Cardiac muscle cell (in vitro differentiated cells and primary cell): ENCODE measurements around the gene ZNF653. TPM values are rescaled to one million over a fixed set of nuclear protein-coding genes. Genes with fewer than 3 reads are reported as not detected.
A peak's percentile ranks its signal among the peaks of the same experiment; 100 is the strongest.

Experiments
- DNase-seq, 2 donors: peaks; one replicate each; pipeline versions ENCODE4 v3.0.0 to v3.0.0-alpha.2; 2010 to 2017; ENCODE audit warnings: low read depth in 1 of 2, low spot score in 1 of 2
- H3K27ac ChIP-seq: fragments of 200-600 bp; sonication (generic); 2 replicates; pipeline ENCODE4 v1.5.1; 2016
- H3K27me3 ChIP-seq: fragments of 200-600 bp; sonication (generic); 2 replicates; pipeline ENCODE4 v1.6.0; 2016; ENCODE audit warnings: control low read depth
- H3K36me3 ChIP-seq: fragments of 200-600 bp; sonication (generic); 2 replicates; pipeline ENCODE4 v1.5.1; 2016; ENCODE audit warnings: control low read depth
- H3K4me1 ChIP-seq: fragments of 200-600 bp; sonication (generic); 2 replicates; pipeline ENCODE4 v1.8.1; 2017; ENCODE audit warnings: low read depth, mild to moderate bottlenecking, mixed run types
- H3K4me3 ChIP-seq: fragments of 200-600 bp; sonication (generic); 2 replicates; pipeline ENCODE4 v1.5.1; 2016; ENCODE audit warnings: mild to moderate bottlenecking
- H3K9me3 ChIP-seq: fragments of 200-600 bp; sonication (generic); 2 replicates; pipeline ENCODE4 v1.5.1; 2017; ENCODE audit warnings: low read depth, mild to moderate bottlenecking, control low read depth
- polyA plus RNA-seq: library from polyadenylated mRNA; unstranded; fragments of >200 nt; fragmentation: Nextera tagmentation; extraction: Ambion mirVana; gene quantifications from 2 replicates; pipeline ENCODE4 v1.2.1, GENCODE V29; 2016
- total RNA-seq: library from RNA; depleted of rRNA; stranded (reverse); fragments of >200 nt; gene quantifications from 2 replicates; pipeline ENCODE4 v1.2.3, GENCODE V29; 2016
- TF ChIP-seq, protein P1 (sequence below): IDR thresholded peaks from 2 replicates; pipeline ENCODE4 v1.5.1; 2012; ENCODE audit warnings: low read depth, mild to moderate bottlenecking, low read length

The ZNF653 gene
- total and polyA plus RNA-seq, 2 experiments from 2014 or later = 10.6 to 19.0 TPM

DNA sequence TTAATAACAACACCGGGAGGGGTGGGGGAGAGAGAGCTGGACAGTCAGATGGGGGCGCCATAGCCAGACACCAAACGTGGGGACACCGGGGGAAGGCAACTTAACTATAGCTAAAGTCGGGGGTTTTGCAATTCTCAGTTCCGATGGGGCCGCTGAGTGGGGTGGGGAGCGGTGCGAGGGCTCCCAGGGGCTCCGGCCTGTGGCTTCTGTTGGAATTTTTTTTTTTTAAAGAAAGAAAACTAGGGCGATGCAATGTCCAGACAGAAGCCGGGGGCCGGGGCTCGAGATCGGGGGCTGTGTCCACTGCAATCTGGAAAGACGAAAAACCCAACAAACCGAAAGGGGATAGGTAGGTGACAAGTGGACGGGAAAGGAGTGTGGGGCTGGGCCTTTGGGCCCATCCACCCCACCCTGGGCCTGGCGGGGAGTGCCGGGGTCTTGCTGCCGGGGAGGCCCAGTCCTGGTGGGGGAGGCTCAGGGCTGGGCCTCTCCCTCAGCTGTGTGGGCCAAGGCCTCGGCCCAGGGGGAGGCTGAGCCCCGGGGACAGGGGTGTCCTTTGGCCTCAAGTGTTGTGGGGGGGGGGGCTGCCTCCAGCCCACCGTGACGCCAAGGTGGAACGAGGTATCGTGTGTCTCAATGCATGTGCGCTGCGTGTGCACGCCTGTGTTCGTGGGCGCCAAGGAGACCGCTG lies 52.9 kb downstream of the ZNF653 start:
- H3K36me3 ChIP-seq = peaks cover 11% of the 10 kb centered on the region
- no peaks in the 10 kb centered on the region for H3K27me3 ChIP-seq
- H3K4me1 ChIP-seq = no peaks in the 10 kb centered on the region
- no peak overlapping the region for H3K27ac ChIP-seq
- TF ChIP-seq, protein P1, sequence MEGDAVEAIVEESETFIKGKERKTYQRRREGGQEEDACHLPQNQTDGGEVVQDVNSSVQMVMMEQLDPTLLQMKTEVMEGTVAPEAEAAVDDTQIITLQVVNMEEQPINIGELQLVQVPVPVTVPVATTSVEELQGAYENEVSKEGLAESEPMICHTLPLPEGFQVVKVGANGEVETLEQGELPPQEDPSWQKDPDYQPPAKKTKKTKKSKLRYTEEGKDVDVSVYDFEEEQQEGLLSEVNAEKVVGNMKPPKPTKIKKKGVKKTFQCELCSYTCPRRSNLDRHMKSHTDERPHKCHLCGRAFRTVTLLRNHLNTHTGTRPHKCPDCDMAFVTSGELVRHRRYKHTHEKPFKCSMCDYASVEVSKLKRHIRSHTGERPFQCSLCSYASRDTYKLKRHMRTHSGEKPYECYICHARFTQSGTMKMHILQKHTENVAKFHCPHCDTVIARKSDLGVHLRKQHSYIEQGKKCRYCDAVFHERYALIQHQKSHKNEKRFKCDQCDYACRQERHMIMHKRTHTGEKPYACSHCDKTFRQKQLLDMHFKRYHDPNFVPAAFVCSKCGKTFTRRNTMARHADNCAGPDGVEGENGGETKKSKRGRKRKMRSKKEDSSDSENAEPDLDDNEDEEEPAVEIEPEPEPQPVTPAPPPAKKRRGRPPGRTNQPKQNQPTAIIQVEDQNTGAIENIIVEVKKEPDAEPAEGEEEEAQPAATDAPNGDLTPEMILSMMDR = peak; percentile 25
- H3K9me3 ChIP-seq = no peaks in the 10 kb centered on the region
- peak in 1 of 2 donors; percentile 18 for DNase-seq
- no peak overlapping the region for H3K4me3 ChIP-seq

DNA sequence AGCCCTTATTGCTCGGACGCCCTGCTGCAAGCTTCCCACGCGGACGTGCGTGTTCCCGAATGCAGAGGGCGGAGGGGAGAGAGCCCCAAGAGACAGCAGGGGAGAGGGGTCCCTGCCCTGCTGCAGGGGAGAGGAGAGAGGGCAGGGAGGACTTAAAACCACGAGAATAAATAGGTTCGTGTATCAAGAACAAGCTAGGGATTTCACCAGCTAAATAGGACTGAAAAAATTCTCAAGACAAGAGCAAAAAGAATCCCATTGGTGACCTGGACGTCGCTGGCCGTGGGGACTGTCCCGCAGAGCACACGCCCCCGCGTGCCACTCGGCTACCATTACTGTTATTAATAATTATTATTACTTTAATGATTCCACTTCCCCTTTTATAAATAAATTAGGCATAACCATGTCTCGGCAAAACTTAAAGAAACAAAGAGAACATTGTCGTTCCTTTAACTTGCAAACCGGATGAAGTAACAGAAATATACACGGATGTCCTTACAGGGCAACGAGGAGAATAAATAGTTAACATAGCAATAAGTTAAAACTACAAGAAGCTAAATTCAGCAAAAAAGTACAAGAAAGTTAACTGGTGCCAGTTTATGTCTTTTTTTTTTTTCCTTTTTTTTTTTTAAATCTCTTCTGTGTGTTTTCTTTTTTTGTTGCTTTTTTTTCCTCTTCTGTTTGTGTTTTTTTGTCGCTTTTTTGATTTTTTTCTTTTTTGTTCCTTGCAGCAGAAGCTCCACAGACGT lies 53.6 kb downstream of the ZNF653 start:
- TF ChIP-seq, protein P1 = no peak
- Histone ChIP-seq H3K9me3 (no peaks in the 10 kb centered on the region), H3K4me3 (no peak overlapping the region), H3K27ac (no peak overlapping the region), H3K27me3 (no peaks in the 10 kb centered on the region), H3K36me3 (peaks cover 11% of the 10 kb centered on the region), H3K4me1 (no peaks in the 10 kb centered on the region)
- peak in 1 of 2 donors; percentile 23 for DNase-seq

DNA sequence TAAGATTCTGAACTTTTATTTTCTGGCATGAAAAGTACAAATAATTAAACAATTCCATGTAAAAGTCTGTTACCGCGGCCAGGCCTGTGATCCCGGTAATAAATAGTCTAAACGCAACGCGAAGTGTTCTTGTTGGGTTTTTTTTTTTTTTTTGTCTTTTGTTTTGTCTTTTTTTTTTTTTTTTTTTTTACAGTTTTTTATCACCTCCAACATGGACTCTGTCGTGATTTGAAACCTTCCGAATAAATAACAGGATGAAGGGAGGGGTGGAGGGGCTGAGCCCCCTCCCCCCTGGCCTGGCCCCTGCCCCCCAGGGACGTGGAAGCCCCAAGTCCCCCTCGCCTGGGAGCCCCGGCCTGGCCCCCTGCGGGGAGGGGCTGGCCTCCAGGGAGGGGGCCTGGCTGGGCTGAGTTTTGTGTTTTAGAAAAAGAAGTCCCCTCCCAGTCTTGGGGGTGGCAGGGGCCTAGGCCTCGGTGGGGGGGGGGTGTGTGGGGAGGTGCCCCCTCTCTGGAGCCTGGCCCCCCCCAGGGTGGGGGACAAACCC lies 54.2 kb downstream of the ZNF653 start:
- Histone ChIP-seq H3K9me3 (no peaks in the 10 kb centered on the region), H3K27ac (no peak overlapping the region), H3K4me3 (no peak overlapping the region), H3K4me1 (no peaks in the 10 kb centered on the region), H3K27me3 (no peaks in the 10 kb centered on the region), H3K36me3 (peaks cover 11% of the 10 kb centered on the region)
- DNase-seq = no peak
- TF ChIP-seq, protein P1 = no peak

DNA sequence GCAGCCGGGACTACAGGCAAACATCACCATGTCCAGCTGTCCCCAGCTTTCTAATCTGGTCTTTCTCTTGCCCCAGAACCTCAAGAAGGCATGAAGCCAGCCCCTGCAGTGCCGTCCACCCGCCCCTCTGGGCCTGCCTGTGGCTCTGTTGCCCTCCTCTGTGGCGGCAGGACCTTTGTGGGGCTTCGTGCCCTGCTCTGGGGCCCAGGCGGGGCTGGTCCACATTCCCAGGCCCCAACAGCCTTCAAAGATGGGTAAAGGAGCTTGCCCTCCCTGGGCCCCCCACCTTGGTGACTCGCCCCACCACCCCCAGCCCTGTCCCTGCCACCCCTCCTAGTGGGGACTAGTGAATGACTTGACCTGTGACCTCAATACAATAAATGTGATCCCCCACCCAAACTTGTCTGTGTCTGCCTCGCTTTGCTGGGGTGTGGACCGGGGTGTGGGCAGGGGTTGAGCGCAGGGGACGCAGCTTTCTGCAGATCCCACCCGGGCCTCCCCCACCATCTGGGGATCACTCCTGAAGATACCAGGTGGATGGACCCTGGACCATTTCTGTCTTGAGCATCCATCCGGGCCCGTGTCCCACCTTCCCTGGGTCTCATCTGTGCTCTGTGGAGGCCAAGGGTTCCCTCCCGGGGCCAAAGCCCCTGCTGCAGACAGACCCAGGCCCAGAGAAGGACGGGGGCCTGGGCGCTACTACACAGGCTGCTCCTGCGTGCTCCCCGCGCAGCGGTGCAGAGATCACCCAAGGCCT lies 54.9 kb downstream of the ZNF653 start:
- Histone ChIP-seq H3K4me1 (no peaks in the 10 kb centered on the region), H3K4me3 (no peak overlapping the region), H3K9me3 (no peaks in the 10 kb centered on the region), H3K27me3 (no peaks in the 10 kb centered on the region), H3K27ac (no peak overlapping the region), H3K36me3 (peaks cover 11% of the 10 kb centered on the region)
- no peak for DNase-seq
- TF ChIP-seq, protein P1 = no peak

DNA sequence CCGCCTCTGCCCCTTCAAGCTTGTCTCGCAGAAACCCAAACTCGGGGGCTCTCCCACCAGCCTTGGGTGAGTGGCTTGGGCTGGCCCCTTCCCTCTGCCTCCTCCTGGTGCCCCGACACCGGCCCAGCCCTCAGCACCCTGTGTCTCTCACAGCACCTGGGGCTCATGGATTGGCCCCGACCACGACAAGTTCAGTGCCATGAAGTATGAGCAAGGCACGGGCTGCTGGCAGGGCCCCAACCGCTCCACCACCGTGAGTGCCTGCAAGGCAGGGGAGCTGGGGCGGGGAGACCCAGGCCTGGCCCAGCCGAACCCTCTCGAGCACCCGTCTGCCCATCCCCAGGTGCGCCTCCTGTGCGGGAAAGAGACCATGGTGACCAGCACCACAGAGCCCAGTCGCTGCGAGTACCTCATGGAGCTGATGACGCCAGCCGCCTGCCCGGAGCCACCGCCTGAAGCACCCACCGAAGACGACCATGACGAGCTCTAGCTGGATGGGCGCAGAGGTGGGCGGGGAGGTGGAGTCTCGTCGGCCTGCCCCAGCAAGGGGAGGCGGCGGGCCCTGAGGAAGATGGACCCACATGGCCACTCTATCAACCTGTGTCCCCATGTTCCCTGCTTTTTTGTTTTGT lies 56.6 kb downstream of the ZNF653 start:
- Histone ChIP-seq H3K4me3 (no peak overlapping the region), H3K4me1 (no peaks in the 10 kb centered on the region), H3K9me3 (no peaks in the 10 kb centered on the region), H3K27ac (no peak overlapping the region), H3K27me3 (no peaks in the 10 kb centered on the region), H3K36me3 (peaks cover 11% of the 10 kb centered on the region)
- TF ChIP-seq, protein P1 = no peak
- no peak for DNase-seq
